Caco-2 (cell line): Measurements from ENCODE around the gene WFIKKN1. TPM values are rescaled to one million over a fixed set of nuclear protein-coding genes. Genes with fewer than 3 reads are reported as not detected.
A peak's percentile ranks its signal among the peaks of the same experiment; 100 is the strongest.

Source experiments
- BruUV-seq: library from RNA; stranded (reverse); fragments of 400-500 nt; replicated peaks from 2 replicates; lab custom pipeline; 2021; lab: Mats Ljungman, UMichigan
- CTCF ChIA-PET: fragments of 300-600 bp; sonication (Branson Sonifier 250); formaldehyde crosslinking; loops from one replicate; lab custom pipeline; 2022; ENCODE audit warnings: antibody characterized with exemption; lab: Charles Lee
- POLR2A ChIA-PET: fragments of 300-600 bp; sonication (Branson Sonifier 250); formaldehyde crosslinking; loops from one replicate; lab custom pipeline; 2022; ENCODE audit warnings: antibody characterized with exemption; lab: Charles Lee
- DNase-seq, 2 experiments: peaks; one replicate each; pipeline versions ENCODE4 v3.0.0 to v3.0.0-alpha.2; 2020 to 2022
- H3K27me3 ChIP-seq: replicated peaks from 2 replicates; pipeline ENCODE4 v1.6.0; 2011; ENCODE audit warnings: low read length; ENCODE audit not compliant: control insufficient read depth, insufficient read depth
- H3K36me3 ChIP-seq: 2 replicates; pipeline ENCODE4 v1.5.1; 2011; ENCODE audit warnings: low read length; ENCODE audit not compliant: control insufficient read depth, insufficient read depth
- H3K4me1 ChIP-seq: fragments of 250-450 bp; sonication (Bioruptor Pico); 2 replicates; pipeline ENCODE4 v1.5.1; 2020; ENCODE audit warnings: mild to moderate bottlenecking
- H3K4me3 ChIP-seq: 2 replicates; pipeline ENCODE4 v1.5.1; 2011; ENCODE audit warnings: low read depth, mild to moderate bottlenecking, control low read depth, low read length
- H3K9me3 ChIP-seq: fragments of 250-450 bp; sonication (Bioruptor Pico); 2 replicates; pipeline ENCODE4 v1.5.1; 2020; ENCODE audit warnings: mild to moderate bottlenecking, moderate library complexity
- H3K27ac Mint-ChIP-seq: one replicate; pipeline ENCODE4 v1.8.0; 2022; ENCODE audit warnings: mixed read lengths; ENCODE audit not compliant: unreplicated experiment
- H3K27me3 Mint-ChIP-seq: one replicate; pipeline ENCODE4 v1.8.0; 2022; ENCODE audit warnings: mixed read lengths; ENCODE audit not compliant: insufficient read depth, unreplicated experiment
- H3K36me3 Mint-ChIP-seq: one replicate; pipeline ENCODE4 v1.8.0; 2022; ENCODE audit warnings: mild to moderate bottlenecking, mixed read lengths; ENCODE audit not compliant: insufficient read depth, unreplicated experiment
- H3K4me1 Mint-ChIP-seq: one replicate; pipeline ENCODE4 v1.8.0; 2022; ENCODE audit warnings: low read depth, mixed read lengths; ENCODE audit not compliant: unreplicated experiment
- H3K4me3 Mint-ChIP-seq: one replicate; pipeline ENCODE4 v1.8.0; 2022; ENCODE audit warnings: mild to moderate bottlenecking, moderate library complexity, mixed read lengths; ENCODE audit not compliant: unreplicated experiment
- H3K9me3 Mint-ChIP-seq: one replicate; pipeline ENCODE4 v1.8.0; 2022; ENCODE audit warnings: mixed read lengths; ENCODE audit not compliant: unreplicated experiment
- intact Hi-C: fragments of 100-400 bp; cut with micrococcal nuclease; formaldehyde crosslinking; loops from one replicate; pipeline ENCODE4 v1.10.0; 2022; ENCODE audit not compliant: unreplicated experiment
- total RNA-seq: library from RNA; stranded (reverse); gene quantifications from 2 replicates; pipeline ENCODE4 v1.2.3, GENCODE V29; 2022
- TF ChIP-seq, protein P1 (sequence below), 2 experiments: fragments of 200-600 bp in 1 of 2; IDR thresholded peaks; 1 replicate in 1 of 2; 2 replicates in 1 of 2; pipeline versions ENCODE4 v1.5.1 to v1.8.0; 2011 to 2022; ENCODE audit warnings: antibody characterized with exemption in 1 of 2, control low read depth in 1 of 2, inconsistent platforms in 1 of 2, low read depth in 1 of 2, low read length in 1 of 2, mild to moderate bottlenecking in 1 of 2, moderate library complexity in 1 of 2; ENCODE audit not compliant: insufficient read depth in 1 of 2, severe bottlenecking in 1 of 2, unreplicated experiment in 1 of 2

Gene WFIKKN1
- total RNA-seq, 1 experiment from 2014 or later: 0.54 TPM

DNA sequence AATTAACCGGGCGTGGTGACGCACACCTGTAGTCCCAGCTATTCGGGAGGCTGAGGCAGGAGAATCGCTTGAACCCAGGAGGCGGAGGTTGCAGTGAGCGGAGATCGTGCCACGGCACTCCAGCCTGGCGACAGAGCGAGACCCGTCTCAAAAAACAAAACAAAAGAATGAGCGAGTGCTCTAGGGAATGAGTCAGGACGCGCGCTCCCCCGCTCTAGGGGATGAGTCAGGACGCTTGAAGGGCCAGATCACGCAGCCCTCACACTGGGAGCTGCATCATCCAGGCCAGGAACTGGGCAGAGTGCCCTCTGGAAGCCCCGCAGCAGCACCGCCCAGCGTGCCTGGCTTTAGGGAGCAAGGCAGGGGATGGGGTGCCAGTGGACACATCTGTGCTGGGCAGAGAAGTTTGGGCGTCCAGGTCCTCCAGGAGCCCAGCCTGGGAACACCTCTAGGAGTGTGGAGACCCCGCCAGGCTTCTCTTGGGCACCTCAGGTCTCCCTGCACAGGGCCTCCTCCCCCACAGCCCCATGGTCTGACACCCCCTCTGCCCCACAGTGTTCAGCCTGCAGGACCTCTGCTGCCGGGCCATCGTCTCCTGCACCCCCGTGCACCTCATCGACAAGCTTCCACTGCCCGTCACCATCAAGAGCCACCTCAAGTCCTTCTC is 3.9 kb upstream of the WFIKKN1 start:
- TF ChIP-seq, protein P1, sequence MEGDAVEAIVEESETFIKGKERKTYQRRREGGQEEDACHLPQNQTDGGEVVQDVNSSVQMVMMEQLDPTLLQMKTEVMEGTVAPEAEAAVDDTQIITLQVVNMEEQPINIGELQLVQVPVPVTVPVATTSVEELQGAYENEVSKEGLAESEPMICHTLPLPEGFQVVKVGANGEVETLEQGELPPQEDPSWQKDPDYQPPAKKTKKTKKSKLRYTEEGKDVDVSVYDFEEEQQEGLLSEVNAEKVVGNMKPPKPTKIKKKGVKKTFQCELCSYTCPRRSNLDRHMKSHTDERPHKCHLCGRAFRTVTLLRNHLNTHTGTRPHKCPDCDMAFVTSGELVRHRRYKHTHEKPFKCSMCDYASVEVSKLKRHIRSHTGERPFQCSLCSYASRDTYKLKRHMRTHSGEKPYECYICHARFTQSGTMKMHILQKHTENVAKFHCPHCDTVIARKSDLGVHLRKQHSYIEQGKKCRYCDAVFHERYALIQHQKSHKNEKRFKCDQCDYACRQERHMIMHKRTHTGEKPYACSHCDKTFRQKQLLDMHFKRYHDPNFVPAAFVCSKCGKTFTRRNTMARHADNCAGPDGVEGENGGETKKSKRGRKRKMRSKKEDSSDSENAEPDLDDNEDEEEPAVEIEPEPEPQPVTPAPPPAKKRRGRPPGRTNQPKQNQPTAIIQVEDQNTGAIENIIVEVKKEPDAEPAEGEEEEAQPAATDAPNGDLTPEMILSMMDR (IDR thresholded peaks at IDR 0.05; ENCODE audit: insufficient read depth in 1 of 2, low read depth in 1 of 2, low read length in 1 of 2, severe bottlenecking in 1 of 2, unreplicated experiment in 1 of 2): no peak
- BruUV-seq: no TSS peak
- Histone ChIP-seq H3K4me1 (no peaks in the 10 kb centered on the region), H3K4me3 (no peak overlapping the region), H3K36me3 (no peaks in the 10 kb centered on the region), H3K9me3 (no peaks in the 10 kb centered on the region), H3K27me3 (no peaks in the 10 kb centered on the region)
- POLR2A ChIA-PET: no interaction called here
- H3K27ac Mint-ChIP-seq: no peak overlapping the region
- no peaks in the 10 kb centered on the region for H3K9me3 Mint-ChIP-seq
- CTCF ChIA-PET: no interaction called here
- no peaks in the 10 kb centered on the region for H3K4me1 Mint-ChIP-seq
- H3K36me3 Mint-ChIP-seq: peaks cover 19% of the 10 kb centered on the region
- DNase-seq: no peak
- H3K4me3 Mint-ChIP-seq: no peak overlapping the region
- no peaks in the 10 kb centered on the region for H3K27me3 Mint-ChIP-seq
- intact Hi-C loops: no loop called here

DNA sequence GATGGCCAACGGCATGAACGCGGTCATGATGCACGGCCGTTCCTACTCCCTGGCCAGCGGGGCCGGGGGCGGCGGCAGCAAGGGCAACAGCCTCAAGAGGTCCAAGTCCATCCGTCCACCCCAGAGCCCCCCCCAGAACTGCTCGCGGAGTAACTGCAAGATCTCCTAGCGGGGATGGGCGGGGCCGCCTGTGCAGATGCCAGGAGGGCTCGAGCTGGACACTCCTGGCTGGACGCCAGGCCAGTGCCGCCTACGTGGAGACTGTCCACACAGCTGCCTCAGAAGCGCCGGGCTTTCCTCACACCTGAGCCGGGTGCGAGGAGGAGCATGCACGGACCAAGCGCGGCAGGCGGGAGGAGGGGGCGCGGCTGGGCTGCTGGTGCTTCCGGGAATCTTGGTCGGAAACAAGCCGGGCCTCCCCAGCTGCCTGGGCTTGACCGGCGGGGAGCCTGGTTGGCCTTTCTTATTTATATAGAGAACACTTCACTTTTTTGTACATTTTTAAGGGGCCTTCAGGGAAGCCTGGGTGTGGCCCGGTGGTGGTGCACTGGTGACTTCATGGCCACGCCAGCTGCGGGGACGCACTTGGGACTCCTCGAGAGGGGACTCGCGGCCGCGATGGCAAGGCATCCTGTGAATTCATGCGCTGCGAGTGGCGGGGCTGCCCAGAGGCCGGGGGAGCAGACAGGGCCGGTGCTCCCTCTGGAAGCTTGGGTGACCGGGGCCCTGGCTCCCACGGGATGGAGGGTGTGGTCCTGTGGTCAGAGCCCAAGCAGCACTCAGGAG is 3.1 kb upstream of the WFIKKN1 start:
- Mint-ChIP-seq H3K27ac (no peak overlapping the region), H3K4me3 (no peak overlapping the region), H3K36me3 (peaks cover 23% of the 10 kb centered on the region), H3K4me1 (no peaks in the 10 kb centered on the region), H3K9me3 (no peaks in the 10 kb centered on the region), H3K27me3 (no peaks in the 10 kb centered on the region)
- Histone ChIP-seq H3K27me3 (no peaks in the 10 kb centered on the region), H3K9me3 (no peaks in the 10 kb centered on the region), H3K36me3 (no peaks in the 10 kb centered on the region), H3K4me1 (no peaks in the 10 kb centered on the region), H3K4me3 (no peak overlapping the region)
- BruUV-seq: no TSS peak
- DNase-seq: peak in 1 of 2 experiments; percentile 40
- TF ChIP-seq, protein P1 (IDR thresholded peaks at IDR 0.05; ENCODE audit: insufficient read depth in 1 of 2, low read depth in 1 of 2, low read length in 1 of 2, severe bottlenecking in 1 of 2, unreplicated experiment in 1 of 2): no peak
- POLR2A ChIA-PET: no interaction called here
- intact Hi-C loops: no loop called here
- CTCF ChIA-PET: no interaction called here

DNA sequence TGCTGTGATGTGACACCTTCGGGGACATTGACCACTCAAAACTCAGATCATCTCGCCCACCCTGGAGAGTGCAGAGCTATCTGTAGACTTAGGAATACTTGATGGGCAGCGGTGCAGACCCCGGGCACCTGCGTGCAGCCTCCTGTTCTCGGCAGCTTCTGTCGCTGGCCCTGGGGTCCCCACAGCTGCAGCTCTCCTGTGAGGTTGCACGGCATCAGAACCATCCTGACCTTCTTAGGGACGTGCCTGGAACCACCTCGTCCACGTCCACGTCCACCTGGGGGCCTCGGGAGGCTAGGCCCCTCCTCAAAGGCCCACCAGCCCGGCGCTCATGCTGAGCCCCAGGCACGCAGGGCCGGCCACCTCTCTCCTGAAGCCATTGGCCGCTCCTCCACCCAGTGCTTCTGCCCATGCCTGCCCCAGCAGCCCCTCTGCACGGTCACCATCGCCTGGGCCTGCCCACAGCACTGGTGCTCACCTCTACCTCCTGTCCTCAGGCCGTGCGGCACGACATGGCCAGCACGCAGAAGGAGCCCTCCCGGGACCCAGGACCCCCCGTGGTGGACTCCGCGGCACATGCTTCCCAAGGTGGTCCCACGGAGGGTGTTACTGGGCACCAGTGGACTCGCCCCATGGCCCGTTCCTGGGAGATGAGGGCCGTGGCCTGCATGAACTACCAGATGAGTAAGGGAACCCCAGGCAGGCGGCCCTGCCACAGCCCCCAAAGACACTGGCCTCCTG is 2.3 kb upstream of the WFIKKN1 start:
- no peak overlapping the region for H3K4me3 ChIP-seq
- Mint-ChIP-seq H3K4me1 (no peaks in the 10 kb centered on the region), H3K36me3 (peaks cover 23% of the 10 kb centered on the region), H3K4me3 (no peak overlapping the region), H3K9me3 (no peaks in the 10 kb centered on the region), H3K27ac (peak overlapping the region; percentile 50), H3K27me3 (no peaks in the 10 kb centered on the region)
- no peaks in the 10 kb centered on the region for H3K4me1 ChIP-seq
- no TSS peak for BruUV-seq
- no peaks in the 10 kb centered on the region for H3K27me3 ChIP-seq
- DNase-seq: no peak
- ChIA-PET CTCF (no interaction called here), POLR2A (no interaction called here)
- intact Hi-C loops: no loop called here
- H3K36me3 ChIP-seq: no peaks in the 10 kb centered on the region
- H3K9me3 ChIP-seq: no peaks in the 10 kb centered on the region
- TF ChIP-seq, protein P1 (IDR thresholded peaks at IDR 0.05; ENCODE audit: insufficient read depth in 1 of 2, low read depth in 1 of 2, low read length in 1 of 2, severe bottlenecking in 1 of 2, unreplicated experiment in 1 of 2): no peak
